Liver (tissue), 9 donors: ENCODE measurements around the gene LIMCH1. TPM values are rescaled to one million over a fixed set of nuclear protein-coding genes. Genes with fewer than 3 reads are reported as not detected.

Source experiments
- DNase-seq: peaks from one replicate; pipeline ENCODE4 v3.0.0-alpha.2; 2017; ENCODE audit warnings: low spot score
- H3K27ac ChIP-seq, 2 donors: one replicate each; pipeline ENCODE4 v1.7.0; 2013; ENCODE audit warnings: inconsistent platforms in 2 of 2, low read length in 2 of 2, control low read depth in 1 of 2, low read depth in 1 of 2, mild to moderate bottlenecking in 1 of 2
- H3K27me3 ChIP-seq, 4 donors: one replicate each; pipeline versions ENCODE4 v1.6.1 to v1.7.0; 2013; ENCODE audit warnings: low read length in 3 of 4, inconsistent platforms in 1 of 4, mild to moderate bottlenecking in 1 of 4, moderate library complexity in 1 of 4; ENCODE audit not compliant: control insufficient read depth in 4 of 4, insufficient read depth in 4 of 4
- H3K36me3 ChIP-seq, 4 donors: one replicate each; pipeline versions ENCODE4 v1.6.1 to v1.7.0; 2013; ENCODE audit warnings: low read length in 3 of 4, mild to moderate bottlenecking in 3 of 4, low read depth in 1 of 4, moderate library complexity in 1 of 4; ENCODE audit not compliant: control insufficient read depth in 4 of 4, insufficient read depth in 3 of 4
- H3K4me1 ChIP-seq, 4 donors: one replicate each; pipeline versions ENCODE4 v1.6.1 to v1.7.0; 2013; ENCODE audit warnings: low read length in 3 of 4, mild to moderate bottlenecking in 3 of 4, moderate library complexity in 1 of 4; ENCODE audit not compliant: control insufficient read depth in 4 of 4, insufficient read depth in 4 of 4
- H3K4me3 ChIP-seq, 3 donors: one replicate each; pipeline versions ENCODE4 v1.6.1 to v1.7.0; 2013; ENCODE audit warnings: low read length in 3 of 3, control low read depth in 1 of 3, low read depth in 1 of 3, mild to moderate bottlenecking in 1 of 3
- H3K9ac ChIP-seq, 2 donors: one replicate each; pipeline ENCODE4 v1.7.0; 2013; ENCODE audit warnings: low read length in 2 of 2, mild to moderate bottlenecking in 2 of 2, moderate library complexity in 2 of 2, control low read depth in 1 of 2, low read depth in 1 of 2
- H3K9me3 ChIP-seq, 4 donors: one replicate each; pipeline versions ENCODE4 v1.6.1 to v1.7.0; 2013; ENCODE audit warnings: low read length in 3 of 4; ENCODE audit not compliant: control insufficient read depth in 4 of 4
- EGR1 ChIP-seq, 2 donors: IDR thresholded peaks; 2 replicates each; pipeline ENCODE4 v1.6.1; 2016 to 2018; ENCODE audit warnings: antibody characterized with exemption in 2 of 2, low read depth in 2 of 2
- FOXA1 ChIP-seq: IDR thresholded peaks from 2 replicates; pipeline ENCODE4 v1.6.1; 2016; ENCODE audit warnings: antibody characterized with exemption
- HNF4A ChIP-seq, 2 donors: conservative IDR thresholded peaks; 2 replicates each; pipeline ENCODE4 v1.6.1; 2016; ENCODE audit warnings: antibody characterized with exemption in 2 of 2, mild to moderate bottlenecking in 2 of 2
- JUND ChIP-seq, 2 donors: IDR thresholded peaks; 2 replicates each; pipeline ENCODE4 v1.6.1; 2016; ENCODE audit warnings: antibody characterized with exemption in 2 of 2
- NR2F2 ChIP-seq: IDR thresholded peaks from 2 replicates; pipeline ENCODE4 v1.6.1; 2016; ENCODE audit warnings: antibody characterized with exemption
- REST ChIP-seq: IDR thresholded peaks from 2 replicates; pipeline ENCODE4 v1.6.1; 2016; ENCODE audit warnings: antibody characterized with exemption, mild to moderate bottlenecking
- RXRA ChIP-seq, 2 donors: IDR thresholded peaks; 2 replicates each; pipeline ENCODE4 v1.6.1; 2017 to 2018; ENCODE audit warnings: antibody characterized with exemption in 2 of 2, mild to moderate bottlenecking in 1 of 2
- SP1 ChIP-seq: IDR thresholded peaks from 2 replicates; pipeline ENCODE4 v1.6.1; 2018; ENCODE audit warnings: antibody characterized with exemption, mild to moderate bottlenecking
- YY1 ChIP-seq: IDR thresholded peaks from 2 replicates; pipeline ENCODE4 v1.6.1; 2016; ENCODE audit warnings: antibody characterized with exemption, mild to moderate bottlenecking
- WGBS: extraction: QIAGEN DNeasy Blood & Tissue Kit; methylation state at CpG from one replicate; pipeline ENCODE4 v1.1.7; 2013; 5-methylcytosine and 5-hydroxymethylcytosine counted together
- polyA plus RNA-seq, 2 donors: library from polyadenylated mRNA; stranded (reverse) in 1 of 2; unstranded in 1 of 2; fragments of 200-250 nt in 1 of 2; fragments of >200 nt in 1 of 2; fragmentation: Nextera tagmentation in 1 of 2; extraction: Ambion mirVana in 1 of 2; gene quantifications; one replicate each; pipeline versions ENCODE4 v1.2.1 to v1.2.3, GENCODE V29; 2013 to 2015
- total RNA-seq, 2 donors: library from RNA; depleted of rRNA; stranded (reverse); fragments of >200 nt; gene quantifications; one replicate each; pipeline ENCODE4 v1.2.3, GENCODE V29; 2014
- TF ChIP-seq, protein P1 (sequence below): fragments of 150-350 bp; IDR thresholded peaks from 2 replicates; pipeline ENCODE4 v1.5.1; 2017; ENCODE audit warnings: improper control_type of control experiment, low read depth, low read length; ENCODE audit not compliant: missing input control
- donor health status: healthy.
- donor health status: healthy.
- donor health status: healthy.
- donor health status: healthy.
- donor health status: healthy.

Gene LIMCH1
- total and polyA plus RNA-seq, 4 donors = 2.0 to 30.6 (median 8.1) TPM

DNA sequence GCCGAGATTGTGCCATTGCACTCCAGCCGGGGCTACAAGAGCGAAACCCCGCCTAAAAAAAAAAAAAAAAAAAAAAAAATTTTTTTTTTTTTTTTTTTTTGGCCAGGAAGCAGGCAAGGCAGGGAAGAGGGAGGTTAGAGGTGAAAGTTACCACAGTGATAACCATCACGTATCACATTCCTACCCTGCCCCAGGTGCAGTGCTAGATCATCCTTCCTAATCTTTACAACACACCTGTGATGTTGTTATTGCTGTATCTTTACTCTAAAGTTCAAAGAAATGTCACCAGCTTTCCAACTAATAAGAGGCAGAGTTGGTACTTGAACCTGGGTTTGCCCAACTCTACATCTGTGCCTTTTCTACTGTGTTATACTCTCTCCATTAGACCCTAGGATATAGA, 7.2 kb upstream of the LIMCH1 start:
- Histone ChIP-seq H3K4me1 (no peaks in the 10 kb centered on the region), H3K4me3 (no peak overlapping the region), H3K27ac (no peak overlapping the region), H3K9ac (no peak overlapping the region), H3K36me3 (peaks cover 0 to 2% (median 0%) of the 10 kb centered on the region in 4 donors), H3K27me3 (no peaks in the 10 kb centered on the region), H3K9me3 (no peaks in the 10 kb centered on the region)
- 82% methylated on average over 5 of the region's 5 CpGs for WGBS
- no peak for DNase-seq
- no peak for TF ChIP-seq SP1
- no peak for TF ChIP-seq RXRA (IDR thresholded peaks at IDR 0.05)
- TF ChIP-seq NR2F2 = no peak

- DNase-seq = no peak
- Histone ChIP-seq H3K9ac (no peak overlapping the region), H3K27me3 (no peaks in the 10 kb centered on the region), H3K9me3 (no peaks in the 10 kb centered on the region), H3K36me3 (no peaks in the 10 kb centered on the region), H3K27ac (no peak overlapping the region), H3K4me1 (no peaks in the 10 kb centered on the region), H3K4me3 (no peak overlapping the region)
- WGBS = 79% methylated on average over 7 of the region's 7 CpGs
- TF ChIP-seq NR2F2 (no peak), REST (no peak), EGR1 (IDR thresholded peaks at IDR 0.05; ENCODE audit: low read depth in 2 of 2) (no peak), JUND (IDR thresholded peaks at IDR 0.05) (no peak), HNF4A (conservative IDR thresholded peaks at IDR 0.05) (no peak)
Measured at GRCh38 chr4:41532336-41532735, 5.6 kb upstream of the LIMCH1 start.

DNA sequence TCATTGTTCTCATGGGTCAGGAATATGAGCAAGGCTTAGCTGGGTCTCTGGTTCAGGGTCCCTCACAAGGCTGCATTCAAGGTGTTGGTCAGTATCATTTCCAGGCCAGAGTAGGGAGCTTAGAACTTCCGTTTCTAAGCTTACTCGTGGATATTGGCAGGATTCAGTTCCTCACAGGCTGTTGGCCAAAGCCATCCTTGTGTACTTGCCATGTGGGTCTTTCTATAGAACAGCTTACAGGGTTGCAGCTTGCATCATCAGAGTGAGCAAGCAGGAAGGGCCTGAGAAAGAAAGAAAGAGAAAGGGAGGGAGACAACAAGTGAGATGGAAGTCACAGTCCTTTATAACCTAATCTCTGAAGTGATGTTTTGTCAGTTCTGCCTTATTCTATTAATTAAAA, 5.1 kb upstream of the LIMCH1 start:
- WGBS = 70% methylated on average over 2 of the region's 2 CpGs
- Histone ChIP-seq H3K9me3 (no peaks in the 10 kb centered on the region), H3K4me1 (no peaks in the 10 kb centered on the region)

More for the DNA sequence above, 5.1 kb upstream of the LIMCH1 start:
- no peak overlapping the region for H3K27ac ChIP-seq
- no peak overlapping the region for H3K4me3 ChIP-seq
- no peak for DNase-seq
- no peak for TF ChIP-seq YY1
- TF ChIP-seq, protein P1, sequence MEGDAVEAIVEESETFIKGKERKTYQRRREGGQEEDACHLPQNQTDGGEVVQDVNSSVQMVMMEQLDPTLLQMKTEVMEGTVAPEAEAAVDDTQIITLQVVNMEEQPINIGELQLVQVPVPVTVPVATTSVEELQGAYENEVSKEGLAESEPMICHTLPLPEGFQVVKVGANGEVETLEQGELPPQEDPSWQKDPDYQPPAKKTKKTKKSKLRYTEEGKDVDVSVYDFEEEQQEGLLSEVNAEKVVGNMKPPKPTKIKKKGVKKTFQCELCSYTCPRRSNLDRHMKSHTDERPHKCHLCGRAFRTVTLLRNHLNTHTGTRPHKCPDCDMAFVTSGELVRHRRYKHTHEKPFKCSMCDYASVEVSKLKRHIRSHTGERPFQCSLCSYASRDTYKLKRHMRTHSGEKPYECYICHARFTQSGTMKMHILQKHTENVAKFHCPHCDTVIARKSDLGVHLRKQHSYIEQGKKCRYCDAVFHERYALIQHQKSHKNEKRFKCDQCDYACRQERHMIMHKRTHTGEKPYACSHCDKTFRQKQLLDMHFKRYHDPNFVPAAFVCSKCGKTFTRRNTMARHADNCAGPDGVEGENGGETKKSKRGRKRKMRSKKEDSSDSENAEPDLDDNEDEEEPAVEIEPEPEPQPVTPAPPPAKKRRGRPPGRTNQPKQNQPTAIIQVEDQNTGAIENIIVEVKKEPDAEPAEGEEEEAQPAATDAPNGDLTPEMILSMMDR = no peak
- no peak for TF ChIP-seq SP1
- no peak for TF ChIP-seq FOXA1
- H3K36me3 ChIP-seq = no peaks in the 10 kb centered on the region
- no peaks in the 10 kb centered on the region for H3K27me3 ChIP-seq
- no peak overlapping the region for H3K9ac ChIP-seq
